Measurements from ENCODE around the gene CNBP.

DNA sequence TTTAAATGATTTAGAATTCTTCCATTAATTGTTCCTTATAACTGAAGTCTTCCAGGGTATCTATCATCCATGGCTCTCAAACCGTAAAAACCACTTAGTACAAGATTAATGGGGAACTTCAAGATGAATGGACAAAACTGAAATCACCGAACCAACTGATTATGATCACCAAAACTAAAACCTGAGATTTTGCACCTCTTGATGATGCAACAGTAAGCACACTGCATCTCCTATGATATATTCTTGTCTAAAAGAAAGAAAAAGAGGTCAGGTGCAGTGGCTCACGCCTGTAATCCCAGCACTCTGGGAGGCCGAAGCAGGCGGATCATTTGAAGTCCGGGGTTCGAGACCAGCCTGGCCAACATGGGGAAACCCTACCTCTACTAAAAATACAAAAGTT lies 19.2 kb downstream of the CNBP start:
- TF ChIP-seq, protein P1, sequence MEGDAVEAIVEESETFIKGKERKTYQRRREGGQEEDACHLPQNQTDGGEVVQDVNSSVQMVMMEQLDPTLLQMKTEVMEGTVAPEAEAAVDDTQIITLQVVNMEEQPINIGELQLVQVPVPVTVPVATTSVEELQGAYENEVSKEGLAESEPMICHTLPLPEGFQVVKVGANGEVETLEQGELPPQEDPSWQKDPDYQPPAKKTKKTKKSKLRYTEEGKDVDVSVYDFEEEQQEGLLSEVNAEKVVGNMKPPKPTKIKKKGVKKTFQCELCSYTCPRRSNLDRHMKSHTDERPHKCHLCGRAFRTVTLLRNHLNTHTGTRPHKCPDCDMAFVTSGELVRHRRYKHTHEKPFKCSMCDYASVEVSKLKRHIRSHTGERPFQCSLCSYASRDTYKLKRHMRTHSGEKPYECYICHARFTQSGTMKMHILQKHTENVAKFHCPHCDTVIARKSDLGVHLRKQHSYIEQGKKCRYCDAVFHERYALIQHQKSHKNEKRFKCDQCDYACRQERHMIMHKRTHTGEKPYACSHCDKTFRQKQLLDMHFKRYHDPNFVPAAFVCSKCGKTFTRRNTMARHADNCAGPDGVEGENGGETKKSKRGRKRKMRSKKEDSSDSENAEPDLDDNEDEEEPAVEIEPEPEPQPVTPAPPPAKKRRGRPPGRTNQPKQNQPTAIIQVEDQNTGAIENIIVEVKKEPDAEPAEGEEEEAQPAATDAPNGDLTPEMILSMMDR (conservative IDR thresholded peaks at IDR 0.05; ENCODE audit: low read depth in 2 of 2): no peak
- TF ChIP-seq, protein P2, sequence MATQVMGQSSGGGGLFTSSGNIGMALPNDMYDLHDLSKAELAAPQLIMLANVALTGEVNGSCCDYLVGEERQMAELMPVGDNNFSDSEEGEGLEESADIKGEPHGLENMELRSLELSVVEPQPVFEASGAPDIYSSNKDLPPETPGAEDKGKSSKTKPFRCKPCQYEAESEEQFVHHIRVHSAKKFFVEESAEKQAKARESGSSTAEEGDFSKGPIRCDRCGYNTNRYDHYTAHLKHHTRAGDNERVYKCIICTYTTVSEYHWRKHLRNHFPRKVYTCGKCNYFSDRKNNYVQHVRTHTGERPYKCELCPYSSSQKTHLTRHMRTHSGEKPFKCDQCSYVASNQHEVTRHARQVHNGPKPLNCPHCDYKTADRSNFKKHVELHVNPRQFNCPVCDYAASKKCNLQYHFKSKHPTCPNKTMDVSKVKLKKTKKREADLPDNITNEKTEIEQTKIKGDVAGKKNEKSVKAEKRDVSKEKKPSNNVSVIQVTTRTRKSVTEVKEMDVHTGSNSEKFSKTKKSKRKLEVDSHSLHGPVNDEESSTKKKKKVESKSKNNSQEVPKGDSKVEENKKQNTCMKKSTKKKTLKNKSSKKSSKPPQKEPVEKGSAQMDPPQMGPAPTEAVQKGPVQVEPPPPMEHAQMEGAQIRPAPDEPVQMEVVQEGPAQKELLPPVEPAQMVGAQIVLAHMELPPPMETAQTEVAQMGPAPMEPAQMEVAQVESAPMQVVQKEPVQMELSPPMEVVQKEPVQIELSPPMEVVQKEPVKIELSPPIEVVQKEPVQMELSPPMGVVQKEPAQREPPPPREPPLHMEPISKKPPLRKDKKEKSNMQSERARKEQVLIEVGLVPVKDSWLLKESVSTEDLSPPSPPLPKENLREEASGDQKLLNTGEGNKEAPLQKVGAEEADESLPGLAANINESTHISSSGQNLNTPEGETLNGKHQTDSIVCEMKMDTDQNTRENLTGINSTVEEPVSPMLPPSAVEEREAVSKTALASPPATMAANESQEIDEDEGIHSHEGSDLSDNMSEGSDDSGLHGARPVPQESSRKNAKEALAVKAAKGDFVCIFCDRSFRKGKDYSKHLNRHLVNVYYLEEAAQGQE (IDR thresholded peaks at IDR 0.05; ENCODE audit: unreplicated experiment): no peak
- TF ChIP-seq POLR2AphosphoS5 (IDR thresholded peaks at IDR 0.05; ENCODE audit: low read depth): peak; percentile 22; the same call in 1 of the 2 replicates
- TF ChIP-seq EZH2phosphoT487 (IDR thresholded peaks at IDR 0.05; ENCODE audit: unreplicated experiment): no peak
- no peak for TF ChIP-seq EZH2 (IDR thresholded peaks at IDR 0.05; ENCODE audit: low read depth, unreplicated experiment)
